ENCODE data around the gene PLSCR1.
A peak's percentile ranks its signal among the peaks of the same experiment; 100 is the strongest.

PLSCR1 gene

GRCh38 chr3:146544002-146544928, at the start of gene PLSCR1:
TSS of gene PLSCR1 (minus strand) at chr3:146544607. CDS start at chr3:146536552, 8,055 bp downstream.
- peak; percentile 98 to 99 (median 98) for DNase-seq

- DNase-seq: no peak
Observed at GRCh38 chr3:146593776-146594175, 49.4 kb upstream of the PLSCR1 start.

- DNase-seq: no peak
Observed at GRCh38 chr3:146590521-146590920, 46.1 kb upstream of the PLSCR1 start.

GRCh38 chr3:146589899-146590508, 45.6 kb upstream of the PLSCR1 start:
- DNase-seq: peak; percentile 56 to 58 (median 57)

- no peak for DNase-seq
Observed at GRCh38 chr3:146585156-146585555, 40.7 kb upstream of the PLSCR1 start.

- DNase-seq: peak in 2 of 3 donors; percentile 15 to 30
Observed at GRCh38 chr3:146581951-146582467, 37.6 kb upstream of the PLSCR1 start.

- DNase-seq: no peak
Observed at GRCh38 chr3:146581080-146581601, 36.7 kb upstream of the PLSCR1 start.

- DNase-seq: peak; percentile 64 to 83 (median 82)
Observed at GRCh38 chr3:146577662-146578061, 33.3 kb upstream of the PLSCR1 start.

GRCh38 chr3:146575636-146576035, 31.2 kb upstream of the PLSCR1 start:
- DNase-seq: no peak

- DNase-seq: no peak
Observed at GRCh38 chr3:146574173-146574572, 29.8 kb upstream of the PLSCR1 start.

GRCh38 chr3:146569314-146569713, 24.9 kb upstream of the PLSCR1 start:
- DNase-seq: no peak

GRCh38 chr3:146566138-146566537, 21.7 kb upstream of the PLSCR1 start:
- no peak for DNase-seq

- DNase-seq: no peak
Observed at GRCh38 chr3:146561879-146562278, 17.5 kb upstream of the PLSCR1 start.

GRCh38 chr3:146561463-146561862, 17.1 kb upstream of the PLSCR1 start:
- DNase-seq: no peak

- no peak for DNase-seq
Observed at GRCh38 chr3:146560678-146561077, 16.3 kb upstream of the PLSCR1 start.

- no peak for DNase-seq
Observed at GRCh38 chr3:146559388-146559787, 15.0 kb upstream of the PLSCR1 start.

- peak; percentile 44 to 63 (median 47) for DNase-seq
Observed at GRCh38 chr3:146558781-146559180, 14.4 kb upstream of the PLSCR1 start.

- no peak for DNase-seq
Observed at GRCh38 chr3:146557745-146558144, 13.3 kb upstream of the PLSCR1 start.

GRCh38 chr3:146555311-146555710, 10.9 kb upstream of the PLSCR1 start:
- no peak for DNase-seq

- DNase-seq: peak in 1 of 3 donors; percentile 27
Observed at GRCh38 chr3:146554151-146554760, 9.8 kb upstream of the PLSCR1 start.

- peak; percentile 68 to 82 (median 76) for DNase-seq
Observed at GRCh38 chr3:146550743-146551510, 6.5 kb upstream of the PLSCR1 start.

- peak in 1 of 3 donors; percentile 43 for DNase-seq
Observed at GRCh38 chr3:146550070-146550615, 5.7 kb upstream of the PLSCR1 start.

All from suppressor macrophage treated with lipopolysaccharide for 1 hour (primary cell).